GM12878 (cell line): ENCODE results near the gene RNF121. TPM values are rescaled to one million over a fixed set of nuclear protein-coding genes. Genes with fewer than 3 reads are reported as not detected.

ENCODE experiments used
- BMI1 ChIP-seq: fragments of 450-650 bp; IDR thresholded peaks from 2 replicates; pipeline ENCODE4 v1.6.1; 2016; ENCODE audit warnings: mild to moderate bottlenecking, moderate library complexity, borderline replicate concordance
- CHD2 ChIP-seq: IDR thresholded peaks from 2 replicates; pipeline ENCODE4 v1.6.1; 2011; ENCODE audit warnings: low read depth, low read length, improper control_type of control experiment, borderline replicate concordance
- CHD4 ChIP-seq: fragments of 200-600 bp; sonication (generic); IDR thresholded peaks from 2 replicates; pipeline ENCODE4 v1.6.1; 2016; ENCODE audit warnings: mild to moderate bottlenecking
- EGR1 ChIP-seq, 2 experiments: IDR thresholded peaks; 1 replicate in 1 of 2; 2 replicates in 1 of 2; pipeline ENCODE4 v1.6.1; 2011 to 2012; ENCODE audit warnings: low read depth in 2 of 2, low read length in 2 of 2, borderline replicate concordance in 1 of 2, mild to moderate bottlenecking in 1 of 2, moderate library complexity in 1 of 2
- ELK1 ChIP-seq: IDR thresholded peaks from 2 replicates; pipeline ENCODE4 v1.6.1; 2012; ENCODE audit warnings: low read depth, low read length, improper control_type of control experiment
- EP300 ChIP-seq, 2 experiments: fragments of 150-350 bp in 1 of 2; IDR thresholded peaks; 2 replicates each; pipeline ENCODE4 v1.6.1; 2011 to 2012; ENCODE audit warnings: low read depth in 2 of 2, low read length in 2 of 2, borderline replicate concordance in 1 of 2, improper control_type of control experiment in 1 of 2, inconsistent platforms in 1 of 2; ENCODE audit not compliant: control insufficient read depth in 1 of 2
- IKZF2 ChIP-seq, 2 experiments: fragments of 450-650 bp; IDR thresholded peaks; 2 replicates each; pipeline ENCODE4 v1.6.1; 2017; ENCODE audit warnings: mild to moderate bottlenecking in 2 of 2, moderate library complexity in 2 of 2
- KAT2A ChIP-seq: conservative IDR thresholded peaks from 2 replicates; pipeline ENCODE4 v1.6.1; 2011; ENCODE audit warnings: low read depth, low read length; ENCODE audit not compliant: control insufficient read depth
- NFXL1 ChIP-seq: fragments of 450-650 bp; IDR thresholded peaks from 2 replicates; pipeline ENCODE4 v1.6.1; 2017; ENCODE audit warnings: antibody characterized with exemption, mild to moderate bottlenecking, borderline replicate concordance
- NR2C2 ChIP-seq: IDR thresholded peaks from 2 replicates; pipeline ENCODE4 v1.6.1; 2011; ENCODE audit warnings: borderline replicate concordance, low read depth; ENCODE audit not compliant: control insufficient read depth, insufficient read length
- PML ChIP-seq: IDR thresholded peaks from 2 replicates; pipeline ENCODE4 v1.6.1; 2012; ENCODE audit warnings: low read length, inconsistent platforms
- RAD21 ChIP-seq: IDR thresholded peaks from 2 replicates; pipeline ENCODE4 v1.6.1; 2011; ENCODE audit warnings: mild to moderate bottlenecking, low read depth, low read length, moderate library complexity; ENCODE audit not compliant: insufficient read depth
- RUNX3 ChIP-seq: IDR thresholded peaks from 2 replicates; pipeline ENCODE4 v1.6.1; 2012; ENCODE audit warnings: low read length, inconsistent platforms
- SMAD1 ChIP-seq: fragments of 450-650 bp; IDR thresholded peaks from 2 replicates; pipeline ENCODE4 v1.6.1; 2018; ENCODE audit warnings: mild to moderate bottlenecking, low read depth; ENCODE audit not compliant: partially characterized antibody
- SMC3 ChIP-seq: IDR thresholded peaks from 2 replicates; pipeline ENCODE4 v1.6.1; 2011; ENCODE audit warnings: low read length, improper control_type of control experiment, borderline replicate concordance
- TCF3 ChIP-seq: IDR thresholded peaks from 2 replicates; pipeline ENCODE4 v1.6.1; 2012; ENCODE audit warnings: low read depth, mild to moderate bottlenecking, low read length, borderline replicate concordance; ENCODE audit not compliant: insufficient read depth
- ZBTB40 ChIP-seq: fragments of 450-650 bp; IDR thresholded peaks from 2 replicates; pipeline ENCODE4 v1.6.1; 2016; ENCODE audit warnings: mild to moderate bottlenecking, moderate library complexity, borderline replicate concordance
- ZZZ3 ChIP-seq: IDR thresholded peaks from 2 replicates; pipeline ENCODE4 v1.6.1; 2011; ENCODE audit warnings: low read depth; ENCODE audit not compliant: control insufficient read depth, insufficient read length
- polyA plus RNA-seq, 11 experiments: library from polyadenylated mRNA; depleted of rRNA in 4 of 11; unstranded in 6 of 11; stranded (reverse) in 5 of 11; fragments of >200 nt; fragmentation: Nextera tagmentation in 4 of 11; fragmentation: Illumina TruSeq in 1 of 11; extraction: Ambion mirVana in 4 of 11; extraction: Trizol in 1 of 11; gene quantifications; 1 replicate in 1 of 11; 2 replicates in 10 of 11; pipeline versions ENCODE4 v1.2.1 to v1.2.3, GENCODE V29; 2011 to 2016; ENCODE audit warnings: inconsistent platforms in 2 of 11, missing spikeins in 2 of 11, low read depth in 1 of 11
- total RNA-seq, 4 experiments: library from RNA; depleted of rRNA in 3 of 4; stranded (reverse); fragments of >200 nt in 3 of 4; fragmentation: Illumina TruSeq in 1 of 4; extraction: Trizol in 1 of 4; gene quantifications; 2 replicates each; pipeline versions ENCODE4 v1.2.1 to v1.2.3, GENCODE V29; 2013 to 2021
- TF ChIP-seq, protein P1 (sequence below): fragments of 450-650 bp; formaldehyde crosslinking; IDR thresholded peaks from 2 replicates; pipeline ENCODE4 v1.4.0; 2020; ENCODE audit warnings: mild to moderate bottlenecking, moderate library complexity
- TF ChIP-seq, protein P2 (sequence below): IDR thresholded peaks from 2 replicates; pipeline ENCODE4 v1.6.1; 2011; ENCODE audit warnings: mild to moderate bottlenecking, low read depth, low read length, moderate library complexity; ENCODE audit not compliant: insufficient replicate concordance

Gene RNF121
- total and polyA plus RNA-seq, 10 of the 15 experiments (the other 5 are each of a cell fraction or from before 2014, with no cell fraction given): 8.6 to 73.7 (median 32.7) TPM

GRCh38 chr11:71991494-71991893 is 62.6 kb downstream of the RNF121 start (continued):
- TF ChIP-seq ZBTB40 (no peak), EP300 (IDR thresholded peaks at IDR 0.05; ENCODE audit: borderline replicate concordance in 1 of 2, control insufficient read depth in 1 of 2, low read depth in 2 of 2, low read length in 2 of 2) (peak; percentile 47 to 92; a peak in 3 of 4 replicates), CHD4 (no peak), ZZZ3 (no peak), SMAD1 (no peak), NR2C2 (no peak), RUNX3 (peak; percentile 97), IKZF2 (IDR thresholded peaks at IDR 0.05) (peak; percentile 96), CHD2 (peak; percentile 20; the same call in 1 of the 2 replicates), RAD21 (no peak), KAT2A (no peak), PML (no peak), NFXL1 (no peak), SMC3 (no peak), ELK1 (no peak), BMI1 (peak; percentile 70; the same call in 1 of the 2 replicates), EGR1 (IDR thresholded peaks at IDR 0.05; ENCODE audit: borderline replicate concordance in 1 of 2, low read depth in 2 of 2, low read length in 2 of 2) (peak in 1 of 2 experiments; percentile 11; a peak in 1 of 3 replicates), TCF3 (no peak)
- TF ChIP-seq, protein P1, sequence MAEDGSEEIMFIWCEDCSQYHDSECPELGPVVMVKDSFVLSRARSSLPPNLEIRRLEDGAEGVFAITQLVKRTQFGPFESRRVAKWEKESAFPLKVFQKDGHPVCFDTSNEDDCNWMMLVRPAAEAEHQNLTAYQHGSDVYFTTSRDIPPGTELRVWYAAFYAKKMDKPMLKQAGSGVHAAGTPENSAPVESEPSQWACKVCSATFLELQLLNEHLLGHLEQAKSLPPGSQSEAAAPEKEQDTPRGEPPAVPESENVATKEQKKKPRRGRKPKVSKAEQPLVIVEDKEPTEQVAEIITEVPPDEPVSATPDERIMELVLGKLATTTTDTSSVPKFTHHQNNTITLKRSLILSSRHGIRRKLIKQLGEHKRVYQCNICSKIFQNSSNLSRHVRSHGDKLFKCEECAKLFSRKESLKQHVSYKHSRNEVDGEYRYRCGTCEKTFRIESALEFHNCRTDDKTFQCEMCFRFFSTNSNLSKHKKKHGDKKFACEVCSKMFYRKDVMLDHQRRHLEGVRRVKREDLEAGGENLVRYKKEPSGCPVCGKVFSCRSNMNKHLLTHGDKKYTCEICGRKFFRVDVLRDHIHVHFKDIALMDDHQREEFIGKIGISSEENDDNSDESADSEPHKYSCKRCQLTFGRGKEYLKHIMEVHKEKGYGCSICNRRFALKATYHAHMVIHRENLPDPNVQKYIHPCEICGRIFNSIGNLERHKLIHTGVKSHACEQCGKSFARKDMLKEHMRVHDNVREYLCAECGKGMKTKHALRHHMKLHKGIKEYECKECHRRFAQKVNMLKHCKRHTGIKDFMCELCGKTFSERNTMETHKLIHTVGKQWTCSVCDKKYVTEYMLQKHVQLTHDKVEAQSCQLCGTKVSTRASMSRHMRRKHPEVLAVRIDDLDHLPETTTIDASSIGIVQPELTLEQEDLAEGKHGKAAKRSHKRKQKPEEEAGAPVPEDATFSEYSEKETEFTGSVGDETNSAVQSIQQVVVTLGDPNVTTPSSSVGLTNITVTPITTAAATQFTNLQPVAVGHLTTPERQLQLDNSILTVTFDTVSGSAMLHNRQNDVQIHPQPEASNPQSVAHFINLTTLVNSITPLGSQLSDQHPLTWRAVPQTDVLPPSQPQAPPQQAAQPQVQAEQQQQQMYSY (CRISPR knock-in tag): no peak
- TF ChIP-seq, protein P2, sequence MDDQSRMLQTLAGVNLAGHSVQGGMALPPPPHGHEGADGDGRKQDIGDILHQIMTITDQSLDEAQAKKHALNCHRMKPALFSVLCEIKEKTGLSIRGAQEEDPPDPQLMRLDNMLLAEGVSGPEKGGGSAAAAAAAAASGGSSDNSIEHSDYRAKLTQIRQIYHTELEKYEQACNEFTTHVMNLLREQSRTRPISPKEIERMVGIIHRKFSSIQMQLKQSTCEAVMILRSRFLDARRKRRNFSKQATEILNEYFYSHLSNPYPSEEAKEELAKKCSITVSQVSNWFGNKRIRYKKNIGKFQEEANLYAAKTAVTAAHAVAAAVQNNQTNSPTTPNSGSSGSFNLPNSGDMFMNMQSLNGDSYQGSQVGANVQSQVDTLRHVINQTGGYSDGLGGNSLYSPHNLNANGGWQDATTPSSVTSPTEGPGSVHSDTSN: no peak
